Uterus (tissue), 2 donors: ENCODE measurements around the gene CD151.

ENCODE experiments used
- POLR2A ChIP-seq, 2 donors: fragments of 450-650 bp; IDR thresholded peaks; one replicate each; pipeline ENCODE4 v1.6.1; 2016; ENCODE audit warnings: antibody characterized with exemption in 2 of 2, mild to moderate bottlenecking in 1 of 2, moderate library complexity in 1 of 2
- TF ChIP-seq, protein P1 (sequence below), 4 experiments: fragments of 200-600 bp in 2 of 4; fragments of 450-650 bp in 2 of 4; sonication (generic) in 2 of 4; IDR thresholded peaks; one replicate each; pipeline ENCODE4 v1.5.1; 2016 to 2019; ENCODE audit warnings: antibody characterized with exemption in 4 of 4, mild to moderate bottlenecking in 2 of 4, moderate library complexity in 1 of 4

DNA sequence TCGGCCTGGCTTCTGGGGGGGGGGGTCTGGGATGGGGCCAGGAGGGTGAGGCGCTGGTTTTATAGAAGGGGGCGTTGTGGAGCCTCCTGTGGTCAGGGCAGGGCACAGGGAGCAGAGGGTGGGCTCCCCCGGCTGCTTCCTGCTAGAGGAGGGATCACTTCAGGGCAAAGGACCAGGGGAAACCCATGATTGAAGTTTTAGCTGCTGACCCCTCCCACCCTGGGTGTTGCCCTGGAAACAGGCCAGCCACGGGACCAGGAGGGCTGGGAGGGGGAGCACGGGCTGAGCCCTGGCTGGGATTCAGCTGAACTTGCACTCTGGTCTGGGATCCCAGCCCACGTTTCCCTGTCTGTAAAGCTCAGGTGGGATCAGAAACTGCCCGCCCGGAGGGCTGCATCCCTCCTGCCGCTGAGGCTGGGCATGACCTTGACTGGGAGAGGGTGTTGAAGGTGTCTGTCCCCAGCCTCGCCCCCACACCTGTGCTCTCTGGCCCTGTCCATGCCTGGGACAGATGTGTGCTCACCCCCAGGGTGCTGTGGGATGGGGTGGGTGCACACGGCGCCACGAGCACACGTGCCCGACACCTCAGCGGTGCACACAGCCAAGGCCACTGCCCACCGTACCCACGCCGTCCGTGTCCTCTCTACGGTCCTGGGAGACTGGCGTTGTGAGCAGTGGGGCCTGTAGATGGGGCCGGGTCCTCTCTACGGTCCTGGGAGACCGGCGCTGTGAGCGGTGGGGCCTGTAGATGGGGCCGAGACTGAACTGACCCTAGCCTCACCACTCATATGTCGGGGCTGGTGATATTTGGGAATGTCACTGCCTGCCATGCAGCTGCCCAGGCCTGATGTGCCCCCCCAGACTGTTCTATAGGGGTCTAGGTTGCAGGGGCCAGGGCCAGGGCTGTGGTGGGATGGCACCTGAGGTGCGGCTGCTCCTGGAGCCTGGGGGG lies 12.2 kb downstream of the CD151 start:
- TF ChIP-seq, protein P1, sequence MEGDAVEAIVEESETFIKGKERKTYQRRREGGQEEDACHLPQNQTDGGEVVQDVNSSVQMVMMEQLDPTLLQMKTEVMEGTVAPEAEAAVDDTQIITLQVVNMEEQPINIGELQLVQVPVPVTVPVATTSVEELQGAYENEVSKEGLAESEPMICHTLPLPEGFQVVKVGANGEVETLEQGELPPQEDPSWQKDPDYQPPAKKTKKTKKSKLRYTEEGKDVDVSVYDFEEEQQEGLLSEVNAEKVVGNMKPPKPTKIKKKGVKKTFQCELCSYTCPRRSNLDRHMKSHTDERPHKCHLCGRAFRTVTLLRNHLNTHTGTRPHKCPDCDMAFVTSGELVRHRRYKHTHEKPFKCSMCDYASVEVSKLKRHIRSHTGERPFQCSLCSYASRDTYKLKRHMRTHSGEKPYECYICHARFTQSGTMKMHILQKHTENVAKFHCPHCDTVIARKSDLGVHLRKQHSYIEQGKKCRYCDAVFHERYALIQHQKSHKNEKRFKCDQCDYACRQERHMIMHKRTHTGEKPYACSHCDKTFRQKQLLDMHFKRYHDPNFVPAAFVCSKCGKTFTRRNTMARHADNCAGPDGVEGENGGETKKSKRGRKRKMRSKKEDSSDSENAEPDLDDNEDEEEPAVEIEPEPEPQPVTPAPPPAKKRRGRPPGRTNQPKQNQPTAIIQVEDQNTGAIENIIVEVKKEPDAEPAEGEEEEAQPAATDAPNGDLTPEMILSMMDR (IDR thresholded peaks at IDR 0.05), result peak in 1 of 4 experiments; percentile 14
- no peak for TF ChIP-seq POLR2A (IDR thresholded peaks at IDR 0.05)
